Left ventricle myocardium superior (tissue), 1 donor: ENCODE data around the gene PRRT1B. TPM values are rescaled to one million over a fixed set of nuclear protein-coding genes. Genes with fewer than 3 reads are reported as not detected.
A peak's percentile ranks its signal among the peaks of the same experiment; 100 is the strongest.

Source experiments
- ATAC-seq: fragments of 200-7000 bp; cut with Tn5 transposase; one replicate; pipeline ENCODE4 v1.9.1; 2020; ENCODE audit warnings: mild to moderate bottlenecking, moderate library complexity
- DNase-seq: peaks from one replicate; pipeline ENCODE4 v3.0.0-alpha.2; 2020
- intact Hi-C: fragments of 100-400 bp; cut with micrococcal nuclease; formaldehyde crosslinking; loops from one replicate; pipeline ENCODE4 v1.11.0; 2022
- total RNA-seq: library from RNA; stranded (reverse); fragmentation: NEBNext Ultra II Directional; extraction: Animal tissue kit (Norgen Biotek cat#: 25700); gene quantifications from one replicate; pipeline ENCODE4 v1.2.1, GENCODE V29; 2021
- donor health status: DM: no; HTN: yes; CAD: no; lungs with severe emphysema.

PRRT1B gene
- total RNA-seq, 1 donor from 2014 or later: not detected

DNA sequence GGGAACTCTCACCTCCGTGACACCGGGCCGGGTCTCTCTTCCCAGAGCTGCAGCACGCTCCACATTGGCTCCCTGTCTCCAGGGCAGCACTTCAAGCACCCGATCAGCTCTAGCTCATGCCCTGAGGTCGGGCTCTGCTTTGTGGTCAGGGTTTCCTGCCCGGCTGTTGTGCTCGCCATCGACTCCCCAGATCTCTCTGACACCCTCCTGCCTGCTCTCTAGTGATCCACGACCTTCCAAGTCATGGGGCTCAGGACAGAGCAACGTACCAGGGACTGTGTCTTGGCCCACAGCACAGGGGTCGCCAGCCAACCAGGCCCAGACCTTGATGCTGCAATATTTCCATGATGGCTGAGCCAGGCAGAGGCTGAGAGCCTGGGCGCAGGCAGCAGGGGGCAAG lies 45.1 kb downstream of the PRRT1B start:
- DNase-seq (no peak), ATAC-seq (no peak)
- intact Hi-C loops: loop anchor here (10.0 kb wide), 1 partner anchor 144 kb away; no protein-coding TSS in a partner anchor

- ATAC-seq (peak; percentile 93), DNase-seq (peak; percentile 91)
- intact Hi-C loops: loop anchor here (10.0 kb wide), 1 partner anchor 144 kb away; no protein-coding TSS in a partner anchor
Observed at GRCh38 chr9:131590907-131591844, 45.9 kb downstream of the PRRT1B start.

DNA sequence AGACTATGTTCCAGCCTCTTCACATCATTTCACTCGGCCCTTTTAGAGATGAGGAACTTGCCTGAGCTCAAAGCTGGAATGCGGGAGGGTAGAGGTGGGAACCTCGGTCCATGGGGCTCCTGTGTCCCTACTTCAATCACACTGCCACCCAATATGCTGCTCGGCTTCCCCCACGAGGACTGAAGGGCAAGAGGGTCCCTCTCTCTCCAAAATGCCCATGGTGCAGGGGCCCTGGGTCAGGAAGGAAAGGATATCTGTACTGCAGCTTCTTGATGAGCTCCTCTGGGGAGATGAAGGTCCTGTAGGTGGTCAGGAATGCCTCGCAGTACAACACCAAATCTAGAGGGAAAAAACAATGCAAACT lies 46.5 kb downstream of the PRRT1B start:
- DNase-seq (no peak), ATAC-seq (no peak)
- intact Hi-C loops: loop anchor here (10.0 kb wide), 1 partner anchor 143 kb away; no protein-coding TSS in a partner anchor

GRCh38 chr9:131593091-131593820 lies 47.9 kb downstream of the PRRT1B start:
- ATAC-seq: no peak
- no peak for DNase-seq
- intact Hi-C loops: loop anchor here (10.0 kb wide), 1 partner anchor 142 kb away; no protein-coding TSS in a partner anchor

GRCh38 chr9:131593936-131594665 lies 48.8 kb downstream of the PRRT1B start:
- DNase-seq: no peak
- intact Hi-C loops: loop anchor here (10.0 kb wide), 1 partner anchor 141 kb away; no protein-coding TSS in a partner anchor

GRCh38 chr9:131594906-131595665 lies 49.8 kb downstream of the PRRT1B start:
- DNase-seq (no peak), ATAC-seq (no peak)
- intact Hi-C loops: loop anchor here (10.0 kb wide), 1 partner anchor 140 kb away; no protein-coding TSS in a partner anchor

More at GRCh38 chr9:131593936-131594665, 48.8 kb downstream of the PRRT1B start:
- no peak for ATAC-seq

DNA sequence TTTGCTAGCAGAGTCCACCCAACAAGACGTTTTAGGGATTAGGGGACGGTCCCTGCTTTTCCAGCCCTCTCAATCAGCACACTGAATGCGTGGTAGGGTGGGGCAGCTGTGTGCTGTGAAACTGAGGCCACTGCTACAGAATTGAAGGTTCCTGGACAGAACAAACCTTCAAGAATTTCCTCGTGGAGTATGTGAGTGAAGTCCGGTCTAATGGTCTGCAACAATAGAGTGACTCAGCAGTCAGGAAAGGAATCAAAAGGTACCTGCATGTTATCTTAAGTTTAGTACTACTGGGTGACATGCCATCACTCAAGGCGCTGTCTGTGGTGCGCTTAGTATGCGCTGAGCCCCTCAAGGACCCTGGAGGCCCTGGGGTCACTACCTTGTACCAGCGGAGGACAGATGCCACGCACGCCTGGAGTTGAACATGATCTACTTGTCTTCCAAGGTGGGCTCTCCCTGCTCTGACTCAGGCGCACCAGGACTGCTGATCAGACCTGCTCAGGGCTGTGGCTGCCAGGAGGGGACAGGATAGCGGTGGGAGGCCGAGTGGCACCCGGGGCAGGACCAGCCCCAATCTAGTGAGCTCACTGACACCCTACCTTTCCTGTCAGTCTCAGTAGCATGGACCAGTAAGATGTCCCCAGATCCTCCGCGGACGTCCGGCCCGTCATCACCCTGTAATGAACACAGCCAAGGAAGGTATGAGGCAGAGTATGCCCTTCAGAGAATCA lies 50.5 kb downstream of the PRRT1B start:
- no peak for ATAC-seq
- DNase-seq: no peak
- intact Hi-C loops: loop anchor here (10.0 kb wide), 1 partner anchor 139 kb away; no protein-coding TSS in a partner anchor

GRCh38 chr9:131596430-131596743 lies 51.1 kb downstream of the PRRT1B start:
- no peak for ATAC-seq
- no peak for DNase-seq
- intact Hi-C loops: loop anchor here (10.0 kb wide), 1 partner anchor 138 kb away; no protein-coding TSS in a partner anchor

GRCh38 chr9:131597246-131597645 lies 51.9 kb downstream of the PRRT1B start:
- DNase-seq: no peak
- intact Hi-C loops: loop anchor here (10.0 kb wide), 1 partner anchor 138 kb away; no protein-coding TSS in a partner anchor

GRCh38 chr9:131598121-131598520 lies 52.8 kb downstream of the PRRT1B start:
- intact Hi-C loops: loop anchor here (10.0 kb wide), 1 partner anchor 137 kb away; no protein-coding TSS in a partner anchor
- DNase-seq (peak; percentile 62), ATAC-seq (peak; percentile 40)

More at GRCh38 chr9:131597246-131597645, 51.9 kb downstream of the PRRT1B start:
- ATAC-seq: no peak

- intact Hi-C loops: no loop called here
- DNase-seq (no peak), ATAC-seq (no peak)
Observed at GRCh38 chr9:131601683-131602181, 56.4 kb downstream of the PRRT1B start.

GRCh38 chr9:131603199-131603598 lies 57.9 kb downstream of the PRRT1B start:
- DNase-seq (no peak), ATAC-seq (no peak)
- intact Hi-C loops: no loop called here

DNA sequence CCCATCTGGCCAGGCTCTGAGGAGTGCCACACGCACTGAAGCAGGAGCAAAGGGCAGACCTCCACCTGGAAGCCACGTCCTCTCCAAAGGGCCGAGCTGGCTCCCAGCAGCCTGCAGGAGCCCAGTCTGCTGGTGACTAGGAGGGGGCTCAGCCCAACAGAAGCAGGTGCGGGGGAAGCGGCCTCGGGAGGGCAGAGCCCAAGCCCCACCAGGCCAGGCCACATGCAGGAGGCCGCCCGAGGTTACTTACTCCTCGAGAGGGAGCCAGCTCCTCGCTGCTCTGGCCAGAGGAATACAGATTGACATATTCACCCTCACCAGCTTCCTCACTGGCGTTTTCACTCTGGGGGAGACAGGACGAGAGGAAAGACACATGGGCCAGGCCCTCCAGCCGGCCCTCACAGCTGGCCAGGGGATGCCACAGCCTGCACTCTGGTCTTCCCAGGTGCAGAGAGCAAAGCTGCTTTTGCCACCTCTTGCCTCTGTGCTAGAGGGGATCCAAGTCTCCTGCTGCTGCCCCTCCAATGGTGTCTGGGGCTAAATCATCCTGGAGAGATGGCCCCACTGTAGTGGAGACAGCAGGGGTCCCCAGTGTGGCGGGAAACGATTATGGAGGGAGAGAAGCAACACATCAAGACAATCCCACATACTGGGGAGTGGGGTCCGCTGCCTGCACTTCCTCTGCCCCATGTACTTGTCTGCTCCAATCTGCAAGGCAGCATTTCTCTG lies 58.6 kb downstream of the PRRT1B start:
- DNase-seq: no peak
- intact Hi-C loops: no loop called here
- ATAC-seq: no peak

- DNase-seq (no peak), ATAC-seq (no peak)
- intact Hi-C loops: no loop called here
Observed at GRCh38 chr9:131605770-131606590, 60.7 kb downstream of the PRRT1B start.

- ATAC-seq: no peak
- intact Hi-C loops: no loop called here
- no peak for DNase-seq
Observed at GRCh38 chr9:131606896-131607567, 61.7 kb downstream of the PRRT1B start.
